GM12878 (cell line): Measurements from ENCODE around the gene MYBPHL. TPM values are rescaled to one million over a fixed set of nuclear protein-coding genes. Genes with fewer than 3 reads are reported as not detected.

Experiments used
- BCL11A ChIP-seq: IDR thresholded peaks from 2 replicates; pipeline ENCODE4 v1.6.1; 2011; ENCODE audit warnings: low read depth, low read length
- BRCA1 ChIP-seq: IDR thresholded peaks from 2 replicates; pipeline ENCODE4 v1.6.1; 2011; ENCODE audit warnings: low read depth, low read length, improper control_type of control experiment
- CBX3 ChIP-seq: fragments of 200-600 bp; sonication (generic); IDR thresholded peaks from 2 replicates; pipeline ENCODE4 v1.6.1; 2016; ENCODE audit warnings: low read depth, borderline replicate concordance
- CHD1 ChIP-seq: IDR thresholded peaks from 2 replicates; pipeline ENCODE4 v1.6.1; 2012; ENCODE audit warnings: low read depth, low read length, improper control_type of control experiment
- CHD4 ChIP-seq: fragments of 200-600 bp; sonication (generic); IDR thresholded peaks from 2 replicates; pipeline ENCODE4 v1.6.1; 2016; ENCODE audit warnings: mild to moderate bottlenecking
- CREB1 ChIP-seq: IDR thresholded peaks from 2 replicates; pipeline ENCODE4 v1.6.1; 2012; ENCODE audit warnings: low read depth, mild to moderate bottlenecking, inconsistent platforms
- E2F4 ChIP-seq: IDR thresholded peaks from 2 replicates; pipeline ENCODE4 v1.6.1; 2012; ENCODE audit warnings: low read depth, low read length, improper control_type of control experiment
- EED ChIP-seq: sonication (generic); IDR thresholded peaks from 2 replicates; pipeline ENCODE4 v1.6.1; 2016; ENCODE audit warnings: antibody characterized with exemption, low read depth
- FOS ChIP-seq: IDR thresholded peaks from 3 replicates; pipeline ENCODE4 v1.6.1; 2011; ENCODE audit warnings: borderline replicate concordance; ENCODE audit not compliant: insufficient read length; ENCODE audit errors: extremely low read depth
- IRF4 ChIP-seq: IDR thresholded peaks from 2 replicates; pipeline ENCODE4 v1.6.1; 2011; ENCODE audit warnings: low read depth, low read length
- JUNB ChIP-seq: IDR thresholded peaks from 2 replicates; pipeline ENCODE4 v1.6.1; 2016; ENCODE audit warnings: antibody characterized with exemption, mild to moderate bottlenecking
- JUND ChIP-seq: IDR thresholded peaks from 2 replicates; pipeline ENCODE4 v1.6.1; 2012; ENCODE audit warnings: low read depth, mild to moderate bottlenecking, low read length, improper control_type of control experiment, moderate library complexity
- MTA3 ChIP-seq: IDR thresholded peaks from 2 replicates; pipeline ENCODE4 v1.6.1; 2012; ENCODE audit warnings: low read length, inconsistent platforms, borderline replicate concordance
- NFYA ChIP-seq: IDR thresholded peaks from 2 replicates; pipeline ENCODE4 v1.6.1; 2011; ENCODE audit warnings: low read depth, mild to moderate bottlenecking, low read length, improper control_type of control experiment, borderline replicate concordance
- NR2C2 ChIP-seq: IDR thresholded peaks from 2 replicates; pipeline ENCODE4 v1.6.1; 2011; ENCODE audit warnings: borderline replicate concordance, low read depth; ENCODE audit not compliant: control insufficient read depth, insufficient read length
- PAX8 ChIP-seq: fragments of 450-650 bp; IDR thresholded peaks from 2 replicates; pipeline ENCODE4 v1.6.1; 2017; ENCODE audit warnings: mild to moderate bottlenecking, moderate library complexity
- POLR2AphosphoS5 ChIP-seq: IDR thresholded peaks from 2 replicates; pipeline ENCODE4 v1.6.1; 2011; ENCODE audit warnings: mild to moderate bottlenecking, low read length, inconsistent platforms
- POU2F2 ChIP-seq: IDR thresholded peaks from 3 replicates; pipeline ENCODE4 v1.6.1; 2011; ENCODE audit warnings: low read depth, mild to moderate bottlenecking, low read length, borderline replicate concordance
- RELB ChIP-seq: fragments of 450-650 bp; IDR thresholded peaks from 2 replicates; pipeline ENCODE4 v1.6.1; 2017; ENCODE audit warnings: low read depth, mild to moderate bottlenecking, moderate library complexity
- RFX5 ChIP-seq: IDR thresholded peaks from 2 replicates; pipeline ENCODE4 v1.6.1; 2011; ENCODE audit warnings: low read depth, low read length, improper control_type of control experiment
- SIN3A ChIP-seq: IDR thresholded peaks from 2 replicates; pipeline ENCODE4 v1.6.1; 2012; ENCODE audit warnings: low read depth, low read length, improper control_type of control experiment
- SMAD5 ChIP-seq: IDR thresholded peaks from 2 replicates; pipeline ENCODE4 v1.6.1; 2016; ENCODE audit warnings: antibody characterized with exemption, low read depth
- SMARCA5 ChIP-seq: fragments of 450-650 bp; IDR thresholded peaks from 2 replicates; pipeline ENCODE4 v1.6.1; 2017; ENCODE audit warnings: mild to moderate bottlenecking
- SP1 ChIP-seq: IDR thresholded peaks from one replicate; pipeline ENCODE4 v1.6.1; 2011; ENCODE audit warnings: low read depth, low read length
- SREBF1 ChIP-seq: IDR thresholded peaks from 2 replicates; pipeline ENCODE4 v1.6.1; 2012; ENCODE audit warnings: mild to moderate bottlenecking, low read length
- STAT1 ChIP-seq: fragments of 450-650 bp; conservative IDR thresholded peaks from 2 replicates; pipeline ENCODE4 v1.6.1; 2014; ENCODE audit warnings: antibody characterized with exemption, mild to moderate bottlenecking
- TAF1 ChIP-seq: IDR thresholded peaks from 2 replicates; pipeline ENCODE4 v1.6.1; 2011; ENCODE audit warnings: mild to moderate bottlenecking, low read depth, low read length, borderline replicate concordance
- TCF3 ChIP-seq: IDR thresholded peaks from 2 replicates; pipeline ENCODE4 v1.6.1; 2012; ENCODE audit warnings: low read depth, mild to moderate bottlenecking, low read length, borderline replicate concordance; ENCODE audit not compliant: insufficient read depth
- USF2 ChIP-seq: IDR thresholded peaks from 2 replicates; pipeline ENCODE4 v1.6.1; 2011; ENCODE audit warnings: low read depth, low read length, improper control_type of control experiment, borderline replicate concordance
- ZNF24 ChIP-seq: fragments of 450-650 bp; IDR thresholded peaks from 2 replicates; pipeline ENCODE4 v1.6.1; 2017; ENCODE audit warnings: antibody characterized with exemption, mild to moderate bottlenecking
- ZNF274 ChIP-seq: IDR thresholded peaks from one replicate; pipeline ENCODE4 v1.8.0; 2011; ENCODE audit not compliant: insufficient read length, insufficient read depth
- ZNF384 ChIP-seq: IDR thresholded peaks from 2 replicates; pipeline ENCODE4 v1.6.1; 2012; ENCODE audit warnings: low read depth, mild to moderate bottlenecking, low read length, improper control_type of control experiment, borderline replicate concordance
- polyA plus RNA-seq, 11 experiments: library from polyadenylated mRNA; depleted of rRNA in 4 of 11; unstranded in 6 of 11; stranded (reverse) in 5 of 11; fragments of >200 nt; fragmentation: Nextera tagmentation in 4 of 11; fragmentation: Illumina TruSeq in 1 of 11; extraction: Ambion mirVana in 4 of 11; extraction: Trizol in 1 of 11; gene quantifications; 1 replicate in 1 of 11; 2 replicates in 10 of 11; pipeline versions ENCODE4 v1.2.1 to v1.2.3, GENCODE V29; 2011 to 2016; ENCODE audit warnings: inconsistent platforms in 2 of 11, missing spikeins in 2 of 11, low read depth in 1 of 11
- total RNA-seq, 4 experiments: library from RNA; depleted of rRNA in 3 of 4; stranded (reverse); fragments of >200 nt in 3 of 4; fragmentation: Illumina TruSeq in 1 of 4; extraction: Trizol in 1 of 4; gene quantifications; 2 replicates each; pipeline versions ENCODE4 v1.2.1 to v1.2.3, GENCODE V29; 2013 to 2021

Gene MYBPHL
- total and polyA plus RNA-seq, 10 of the 15 experiments (the other 5 are each of a cell fraction or from before 2014, with no cell fraction given) = 0.16 to 0.75 (median 0.54) TPM; not detected in 7

GRCh38 chr1:109282952-109283747 lies 23.7 kb downstream of the MYBPHL start, which contains the start of gene PSRC1 (continued):
- TF ChIP-seq CREB1 (0 out of 2 replicates have a peak, but pooled peaks have one; percentile 57), ZNF274 (no peak), ZNF384 (no peak), MTA3 (no peak), TAF1 (peak; percentile 10; the same call in 1 of the 2 replicates), NR2C2 (no peak), POU2F2 (peak; percentile 79; the same call in 1 of the 3 replicates), SMAD5 (no peak), CHD1 (no peak), EED (0 out of 2 replicates have a peak, but pooled peaks have one; percentile 33), FOS (no peak), USF2 (no peak), JUND (no peak), BRCA1 (no peak), BCL11A (no peak), CHD4 (no peak), JUNB (no peak), E2F4 (no peak; the same call in 1 of the 2 replicates), POLR2AphosphoS5 (peak; percentile 62), CBX3 (no peak), TCF3 (no peak), SMARCA5 (no peak), RELB (peak; percentile 71), PAX8 (no peak), ZNF24 (no peak), IRF4 (peak; percentile 20; the same call in 1 of the 2 replicates), NFYA (no peak), SIN3A (peak; percentile 45; the same call in 1 of the 2 replicates), RFX5 (no peak), STAT1 (no peak), SREBF1 (no peak), SP1 (peak; percentile 70)
